HG03196 (cell line): ENCODE results near the gene VOPP1.

Experiments used
- ATAC-seq: cut with Tn5 transposase; IDR thresholded peaks from one replicate; pipeline ENCODE4 v1.9.1; 2021; ENCODE audit not compliant: unreplicated experiment

VOPP1 gene

DNA sequence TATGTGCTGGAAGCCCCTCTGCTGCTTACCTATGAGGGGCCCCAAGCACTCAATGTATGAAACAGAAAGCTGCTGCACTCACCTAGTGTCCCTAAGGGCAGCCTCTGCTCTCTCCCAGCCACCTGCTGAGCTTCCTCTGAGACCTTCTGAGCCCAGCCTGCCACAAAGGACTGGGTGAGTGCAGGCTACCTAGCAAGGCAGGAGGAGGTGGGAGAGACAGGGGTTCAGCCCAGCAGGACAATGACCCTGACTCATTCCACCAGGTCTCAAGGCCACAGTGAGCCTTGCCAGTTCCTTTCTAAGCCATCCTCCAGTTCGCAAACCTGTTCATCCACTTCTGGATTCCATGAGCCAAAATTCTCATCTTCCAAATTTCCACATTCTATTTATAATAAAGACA, 16.3 kb downstream of the VOPP1 start:
- no peak for ATAC-seq

DNA sequence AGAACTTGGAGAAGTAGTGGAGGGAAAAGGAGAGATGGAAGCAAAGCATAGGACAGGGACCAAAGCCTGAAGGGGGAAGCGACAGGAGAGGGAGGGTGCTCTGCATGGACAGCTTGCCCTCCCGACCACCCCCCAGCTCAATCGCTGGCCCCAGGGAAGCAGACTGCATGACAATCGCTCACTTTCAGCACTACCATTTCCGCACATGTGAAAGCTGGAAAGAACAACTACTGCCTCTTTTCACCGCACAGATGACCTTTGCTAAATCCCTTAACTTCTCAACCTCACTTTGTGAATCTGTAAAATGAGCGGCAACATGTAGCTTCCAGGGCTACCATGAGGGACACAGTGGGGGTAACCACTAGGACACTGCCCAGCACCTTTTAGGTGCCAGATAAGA, 17.1 kb downstream of the VOPP1 start:
- ATAC-seq: no peak

DNA sequence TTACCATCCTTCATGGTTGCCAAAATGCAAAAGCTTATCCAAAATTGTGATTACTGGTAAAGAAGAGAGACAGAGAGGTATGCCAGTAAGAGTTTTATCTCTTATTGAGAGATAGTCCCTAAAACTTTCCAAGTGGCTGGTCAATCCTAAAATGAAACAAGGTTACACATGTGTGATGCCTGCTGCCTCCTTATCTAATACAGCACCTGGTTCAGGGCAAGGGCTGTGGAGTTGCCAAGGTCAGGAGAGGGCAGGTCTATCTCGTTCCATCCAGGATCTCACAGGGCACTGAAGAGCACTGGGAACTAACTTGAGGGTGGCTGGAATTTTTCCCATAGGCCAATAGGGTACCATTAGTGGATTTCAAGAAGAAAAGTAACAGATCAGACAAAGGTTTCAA, 18.3 kb downstream of the VOPP1 start:
- ATAC-seq: no peak

DNA sequence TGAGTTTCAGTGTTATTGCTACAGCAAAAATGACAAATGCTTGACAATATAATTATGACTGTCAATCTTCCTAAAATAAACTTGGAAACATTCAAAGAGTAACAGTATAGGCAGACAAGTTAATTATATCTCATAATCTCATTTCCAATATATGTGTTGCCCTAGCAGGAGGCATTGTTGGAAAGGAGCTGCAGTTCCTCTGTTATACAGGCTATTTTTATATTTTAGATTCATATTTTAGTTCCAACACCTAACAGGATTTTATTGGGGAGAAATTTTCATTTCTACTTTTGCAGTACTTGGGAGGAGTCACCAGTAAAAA, 19.3 kb downstream of the VOPP1 start:
- no peak for ATAC-seq

DNA sequence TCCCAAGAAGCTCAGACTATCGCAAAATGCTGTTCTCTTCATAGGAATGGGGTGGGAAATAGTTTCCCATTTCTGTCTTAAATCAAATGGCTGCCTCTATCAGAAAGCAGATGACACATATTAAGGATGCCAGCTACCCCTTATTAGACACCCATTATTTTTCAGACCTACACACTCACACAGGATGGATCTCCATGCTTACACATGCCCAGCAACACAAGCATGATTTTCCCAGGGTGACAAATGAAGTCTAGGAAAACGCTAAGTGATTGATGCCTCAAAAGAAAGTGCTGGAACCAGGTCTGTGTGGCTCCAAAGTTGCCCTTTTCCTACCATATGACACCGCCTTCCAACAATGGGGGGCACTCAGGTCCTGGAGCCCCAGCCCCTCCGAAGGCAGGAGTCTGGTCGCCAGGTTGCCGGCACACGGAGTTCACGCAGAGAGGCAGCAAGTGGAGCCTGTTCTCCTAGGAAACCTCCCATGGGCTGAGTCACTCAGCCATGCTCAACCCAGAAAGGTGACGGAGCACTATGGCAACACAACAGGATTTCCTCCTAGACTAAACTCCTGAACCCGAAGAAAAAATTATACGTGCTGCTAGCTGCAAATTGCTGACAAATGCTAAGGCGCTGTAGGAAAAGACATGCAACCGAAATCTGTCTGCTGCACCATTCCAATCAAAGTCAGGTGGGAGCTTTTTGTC, 19.8 kb downstream of the VOPP1 start:
- no peak for ATAC-seq

DNA sequence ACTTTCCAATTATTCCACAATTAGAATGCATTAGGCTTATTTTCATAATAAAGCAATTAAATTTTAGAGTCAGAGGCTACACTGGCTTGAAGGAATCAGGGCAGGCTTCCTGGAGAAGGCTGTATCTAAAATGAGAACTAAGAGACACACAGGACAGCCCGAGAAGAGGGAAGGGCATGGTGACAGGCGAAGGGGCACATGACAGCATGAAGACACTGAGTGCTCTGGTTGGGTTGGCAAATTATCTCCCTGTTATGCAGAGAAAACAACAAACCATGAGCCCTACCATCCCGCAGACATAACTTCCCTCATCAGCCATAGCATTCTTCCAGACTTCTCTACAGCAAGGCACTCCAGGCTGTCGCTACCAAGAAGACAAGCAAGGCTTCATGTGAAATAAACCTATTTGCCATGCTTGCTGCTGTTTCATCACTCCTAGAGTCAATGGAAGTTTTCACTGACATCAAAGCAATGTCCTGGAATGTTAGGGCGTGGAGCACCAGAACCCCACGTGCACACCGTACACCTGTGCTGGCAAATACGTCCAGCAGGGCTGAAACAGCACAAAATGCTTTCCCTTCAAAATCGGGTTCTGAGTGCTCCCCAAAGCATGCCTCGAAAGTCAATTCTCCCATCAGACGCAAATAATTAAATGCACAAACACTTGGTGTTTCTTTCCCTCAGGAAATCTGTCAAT, 21.3 kb downstream of the VOPP1 start:
- ATAC-seq: no peak

DNA sequence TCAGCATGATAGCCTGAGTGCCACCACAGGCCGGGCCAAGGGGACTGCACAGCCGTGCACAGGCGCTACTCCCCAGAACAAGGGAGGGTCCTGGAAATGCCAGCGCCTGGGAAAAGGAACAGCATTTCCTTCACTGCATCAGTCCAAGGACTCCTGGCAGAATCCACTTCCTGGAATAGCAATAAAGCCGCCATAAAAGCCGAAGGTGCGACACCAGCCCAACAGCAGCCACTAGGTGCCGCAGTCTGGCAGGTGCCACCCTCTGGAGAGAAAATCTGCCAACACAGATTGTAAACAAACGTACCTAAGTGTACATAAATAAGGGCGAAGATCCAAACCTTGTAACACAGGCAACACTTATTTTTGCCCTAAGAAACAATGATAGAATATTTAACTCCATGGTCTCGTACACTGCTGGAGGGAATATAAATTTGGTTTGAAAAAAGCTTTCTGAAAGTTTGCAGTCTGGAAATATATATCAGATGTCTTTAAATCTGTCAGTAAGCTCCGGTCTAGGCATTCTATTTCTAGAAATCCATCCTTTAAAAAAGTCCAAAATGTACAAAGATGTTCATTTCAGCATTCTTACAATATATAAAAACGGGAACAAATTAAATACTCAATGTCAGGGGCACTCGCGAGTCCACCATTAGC, 22.2 kb downstream of the VOPP1 start:
- ATAC-seq: no peak

DNA sequence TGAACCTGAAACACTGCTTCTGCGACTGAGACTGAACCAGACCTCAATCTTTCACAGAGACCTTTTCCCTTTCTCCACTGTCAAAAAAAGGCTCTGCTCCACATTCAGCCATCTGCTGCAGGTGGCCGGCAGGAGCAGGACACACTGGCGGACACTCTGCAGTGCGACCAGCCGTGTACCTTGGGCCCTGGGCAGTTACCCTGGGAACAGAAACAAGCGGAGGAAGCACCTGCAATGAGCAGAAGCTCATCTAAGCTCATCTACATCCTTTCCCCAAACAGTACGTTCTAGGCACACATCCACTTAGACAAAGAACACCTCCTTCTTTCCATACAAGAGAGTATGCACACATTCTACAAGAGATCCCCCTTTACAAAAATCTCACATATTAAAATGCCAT, 22.8 kb downstream of the VOPP1 start:
- peak; percentile 33 for ATAC-seq

DNA sequence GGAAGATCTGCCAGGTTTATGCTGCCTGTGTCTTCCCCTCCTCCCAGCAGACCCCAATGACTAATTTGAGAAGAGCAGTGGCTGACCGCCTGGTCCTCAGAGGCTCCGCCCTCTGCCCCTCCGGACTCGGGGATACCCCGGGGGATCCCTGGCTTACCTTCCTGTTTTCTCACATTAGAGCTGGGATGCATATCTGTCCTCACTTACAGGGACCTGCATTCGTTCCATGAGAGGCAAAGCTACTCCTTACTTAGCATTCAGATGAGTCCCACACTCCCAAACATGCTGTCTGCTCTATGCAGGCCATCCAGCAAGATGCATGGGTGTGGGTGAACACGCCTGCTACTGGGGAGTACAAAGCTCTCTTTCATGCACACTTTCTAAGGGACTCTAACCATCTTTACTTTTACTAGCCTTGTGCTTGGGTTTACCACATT, 24.0 kb downstream of the VOPP1 start:
- peak; percentile 44 for ATAC-seq

DNA sequence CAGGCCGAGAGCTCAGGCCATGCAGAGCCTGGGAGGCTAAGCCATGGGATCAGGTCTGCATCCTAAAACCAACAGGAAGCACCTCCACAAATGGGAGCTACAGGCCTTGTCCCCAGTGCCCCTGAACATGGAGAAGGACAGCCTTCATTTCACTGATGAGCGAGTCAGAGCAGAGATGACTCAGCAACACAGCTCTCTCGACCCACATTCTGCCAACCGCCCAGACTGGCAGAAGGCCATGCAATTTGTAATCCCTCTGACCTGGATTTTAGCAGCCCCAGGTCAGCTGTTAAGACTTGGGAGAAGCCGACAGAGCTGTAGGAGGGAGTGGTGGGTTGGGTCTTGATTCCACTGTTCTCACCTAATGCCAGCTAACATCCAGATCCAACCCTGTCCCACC, 25.5 kb downstream of the VOPP1 start:
- peak; percentile 44 for ATAC-seq

DNA sequence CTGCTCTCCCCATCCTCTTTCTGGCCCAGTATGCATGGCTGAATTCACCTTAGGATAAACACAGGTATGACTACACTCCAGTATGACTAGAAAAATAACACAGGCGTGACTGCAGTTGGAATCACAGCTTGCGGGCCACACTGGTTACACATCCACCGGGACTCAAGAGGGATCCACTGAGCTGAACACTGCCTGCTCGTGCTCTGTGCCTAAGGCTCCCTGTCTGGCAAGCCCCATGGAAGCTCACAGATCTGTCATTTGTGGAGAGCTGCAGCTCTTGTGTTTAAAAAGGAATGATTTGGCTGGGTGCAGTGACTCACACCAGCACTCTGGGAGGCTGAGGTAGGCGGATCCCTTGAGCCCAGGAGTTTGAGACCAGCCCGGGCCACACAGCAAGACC, 26.8 kb downstream of the VOPP1 start:
- ATAC-seq: no peak

DNA sequence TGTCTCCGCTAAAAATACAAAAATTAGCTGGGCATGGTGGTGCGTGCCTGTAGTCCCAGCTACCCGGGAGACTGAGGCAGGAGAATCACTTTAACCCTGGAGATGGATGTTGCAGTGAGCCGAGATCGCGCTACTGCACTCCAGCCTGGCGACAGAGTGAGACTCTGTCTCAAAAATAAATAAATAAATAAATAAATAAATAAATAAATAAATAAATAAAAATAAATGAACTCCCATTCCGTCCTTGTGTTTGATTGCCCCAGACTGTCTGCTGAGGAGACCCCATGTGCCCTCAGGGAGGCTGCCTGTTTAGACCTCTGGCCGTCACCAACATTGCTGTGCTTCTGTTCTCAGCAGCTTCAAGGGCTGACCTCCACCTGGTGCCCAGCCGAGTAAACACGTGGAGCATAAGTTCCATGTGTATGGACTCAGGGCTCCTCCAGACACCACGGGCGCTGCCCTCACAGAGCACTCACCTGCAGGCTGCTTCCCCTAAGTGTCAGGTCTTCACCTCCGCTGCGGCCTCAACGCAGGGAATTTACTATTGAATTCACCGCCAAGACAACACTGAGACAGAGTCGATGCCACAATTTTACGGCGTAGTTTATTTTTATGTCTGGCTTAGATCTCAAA, 32.0 kb downstream of the VOPP1 start:
- ATAC-seq: no peak

DNA sequence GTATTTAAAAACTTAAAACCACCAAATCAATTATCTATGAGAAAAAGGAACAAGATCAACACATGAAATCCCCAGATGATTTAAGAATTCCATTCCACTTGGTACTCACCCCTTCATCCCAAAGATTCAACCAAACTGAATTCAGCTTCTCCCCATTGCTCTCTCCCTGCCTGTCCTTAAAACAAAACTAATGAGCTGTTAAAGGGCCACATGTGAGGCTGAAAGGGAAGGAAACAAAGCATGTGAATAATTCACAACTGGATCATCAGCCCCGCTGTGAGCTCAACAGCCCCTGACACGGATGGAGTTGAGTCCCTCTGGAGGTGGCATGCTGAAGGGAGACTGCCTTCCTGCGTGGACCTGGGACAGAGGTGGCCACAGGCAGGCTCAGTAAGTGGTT, 32.9 kb downstream of the VOPP1 start:
- no peak for ATAC-seq

DNA sequence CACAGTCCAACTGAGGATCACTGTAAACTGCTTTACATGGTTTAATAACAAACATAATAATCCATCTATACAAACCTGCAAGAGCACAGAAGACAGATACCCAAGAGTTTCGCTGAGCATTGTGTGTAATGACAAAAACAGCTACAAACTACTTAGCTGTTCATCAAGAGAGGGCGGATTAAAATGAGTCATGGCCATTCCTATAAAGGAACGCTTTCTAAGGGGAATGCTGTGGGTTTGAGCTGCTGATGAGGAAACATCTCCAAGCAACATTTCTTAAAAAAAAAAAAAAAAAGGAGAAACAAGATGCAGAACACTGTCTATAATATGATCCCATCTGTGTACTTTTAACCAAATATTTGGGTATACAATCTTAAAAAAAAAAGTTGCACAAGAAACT, 33.8 kb downstream of the VOPP1 start:
- no peak for ATAC-seq

DNA sequence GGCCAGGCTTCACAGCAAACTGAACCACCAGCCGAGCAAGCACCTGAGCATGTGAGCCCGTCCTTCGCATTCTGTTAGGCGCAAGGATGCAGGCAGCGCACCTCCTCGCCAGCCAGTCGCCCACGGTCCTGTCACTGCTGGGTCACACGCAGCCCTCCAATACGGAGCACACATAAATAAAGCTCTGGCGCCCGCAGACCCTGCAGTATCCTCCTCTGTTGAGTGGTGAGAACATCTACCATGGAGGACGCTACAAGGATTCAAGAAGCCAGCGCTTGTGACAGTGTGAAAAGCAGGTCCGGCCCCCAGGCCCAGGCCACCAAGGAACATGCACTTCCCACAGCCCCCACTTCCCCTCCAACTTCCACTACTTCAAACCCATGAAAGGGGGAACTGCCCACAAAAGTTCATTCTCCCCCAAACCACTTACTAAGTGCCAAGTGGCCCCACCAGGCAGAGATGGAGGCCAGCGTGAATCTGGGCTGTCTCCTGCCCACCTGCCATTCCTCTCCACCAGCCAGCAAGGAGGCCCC, 34.8 kb downstream of the VOPP1 start:
- no peak for ATAC-seq

DNA sequence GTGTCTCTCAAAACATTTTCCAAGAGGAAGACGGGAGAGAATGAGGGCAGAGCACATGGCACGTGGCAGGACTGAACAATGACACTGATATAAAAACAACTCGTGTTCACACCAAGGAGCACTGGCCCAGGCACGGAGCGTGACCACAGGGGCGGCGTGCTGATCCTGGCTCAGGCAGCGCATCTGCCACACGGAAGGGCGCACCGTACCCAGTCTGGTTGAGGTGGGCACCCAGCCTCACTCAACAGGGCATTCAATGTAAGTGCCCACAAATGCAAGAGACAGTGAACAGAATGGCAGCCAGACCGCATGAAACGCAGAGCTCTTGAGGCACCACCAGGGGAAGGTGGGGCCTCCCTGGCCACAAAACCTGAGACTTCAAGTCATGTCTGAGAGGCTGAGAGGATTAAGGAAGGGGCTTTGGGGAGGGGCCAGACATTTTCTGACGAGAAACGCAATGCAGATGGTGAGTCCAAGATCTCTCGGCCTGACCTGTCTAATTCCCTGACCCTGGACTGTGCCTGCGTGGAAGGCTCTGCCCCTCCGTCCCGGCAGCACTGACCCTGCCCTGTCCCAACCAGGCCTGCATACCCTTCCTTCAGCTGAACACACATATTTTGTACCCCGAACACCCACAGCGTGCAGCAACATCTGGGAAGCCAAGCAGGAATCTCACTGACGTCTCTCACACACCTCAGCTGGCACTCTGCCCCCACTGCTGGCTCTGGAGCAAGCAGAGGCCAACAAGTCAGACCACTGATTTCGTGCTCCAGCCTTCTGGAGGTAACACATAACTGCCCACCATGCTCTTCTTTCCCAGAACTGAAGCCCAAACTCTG, 35.5 kb downstream of the VOPP1 start:
- no peak for ATAC-seq

DNA sequence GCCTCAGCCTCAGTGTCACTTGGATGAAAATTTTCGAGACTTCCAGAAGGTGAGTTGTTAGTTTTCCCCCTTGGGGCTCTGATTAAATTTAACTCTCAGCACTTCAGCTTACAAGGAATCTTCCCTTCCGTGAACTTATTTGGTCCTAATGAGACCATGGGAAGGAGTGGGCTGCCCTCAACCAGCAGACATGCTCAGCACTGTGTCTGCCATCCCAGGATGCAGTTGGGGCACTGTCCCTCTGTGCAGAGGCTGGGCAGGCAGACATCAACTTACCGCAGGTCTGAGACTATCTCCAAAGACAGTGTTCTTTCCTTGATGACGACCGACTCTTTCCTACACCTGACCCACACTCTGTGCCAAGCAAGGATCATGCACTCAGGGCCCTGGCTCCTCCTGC, 36.7 kb downstream of the VOPP1 start:
- no peak for ATAC-seq

DNA sequence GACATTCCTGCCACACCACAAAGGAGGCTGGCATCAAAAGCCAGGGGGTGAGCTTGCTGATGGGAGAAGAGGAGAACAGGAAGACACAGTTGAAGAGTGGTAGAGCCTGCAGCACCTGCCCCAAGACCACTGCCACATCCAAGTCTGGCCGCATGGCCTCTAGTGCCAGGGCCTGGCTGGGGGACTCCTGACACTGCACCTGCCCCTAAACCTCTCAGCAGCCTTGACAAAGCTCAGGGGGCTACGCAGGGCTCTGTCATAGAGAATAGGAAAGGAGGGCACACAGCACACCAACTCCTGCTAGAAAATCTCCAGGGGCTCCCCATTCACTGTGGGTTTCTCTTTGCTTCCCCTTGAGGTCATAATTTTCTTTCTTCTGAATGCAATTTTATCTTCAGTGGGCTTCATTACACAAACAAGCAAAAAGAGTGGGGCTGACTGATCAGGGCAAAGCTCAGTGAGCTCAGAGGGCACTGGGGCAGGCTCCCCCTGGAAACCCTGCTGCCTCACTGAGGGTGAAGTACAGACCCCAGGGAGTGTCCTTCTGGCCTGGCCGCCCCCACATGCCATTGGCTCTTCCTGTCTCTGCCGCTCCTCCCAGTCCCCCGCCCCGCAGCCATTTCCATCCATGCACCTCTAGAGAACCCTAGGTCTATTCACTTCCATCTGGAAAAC, 37.2 kb downstream of the VOPP1 start:
- no peak for ATAC-seq

DNA sequence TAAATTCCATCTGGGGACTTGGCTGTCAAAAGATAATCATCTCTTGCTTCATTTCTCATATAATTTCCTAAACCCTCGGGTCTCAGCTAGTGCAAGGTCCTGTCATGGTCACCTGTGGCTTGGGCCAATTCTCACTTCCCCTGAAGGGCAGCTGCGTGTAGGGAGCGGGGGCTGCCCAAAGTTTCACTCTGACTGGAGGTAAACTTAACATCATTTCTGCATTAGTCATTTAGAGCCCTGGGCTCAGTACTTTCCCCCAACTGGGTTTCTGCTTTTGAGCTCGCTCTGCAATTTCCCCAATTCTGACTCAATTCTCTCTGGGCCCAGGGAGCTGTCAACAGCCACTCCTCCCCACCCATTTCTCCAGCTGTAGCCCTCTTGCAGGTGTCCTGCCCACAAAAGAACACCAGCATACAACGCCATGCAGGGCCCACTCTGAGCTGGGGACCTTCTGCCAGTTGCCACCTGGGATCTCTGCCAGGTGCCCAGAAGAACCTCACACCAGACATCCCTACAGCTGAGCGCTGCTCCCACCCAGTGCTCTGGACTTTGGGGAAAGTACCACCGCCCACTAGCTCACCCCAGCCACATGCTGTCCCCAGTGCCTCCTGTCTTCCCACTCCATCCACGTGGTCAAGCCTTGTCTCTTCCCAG, 37.9 kb downstream of the VOPP1 start:
- peak; percentile 69 for ATAC-seq

DNA sequence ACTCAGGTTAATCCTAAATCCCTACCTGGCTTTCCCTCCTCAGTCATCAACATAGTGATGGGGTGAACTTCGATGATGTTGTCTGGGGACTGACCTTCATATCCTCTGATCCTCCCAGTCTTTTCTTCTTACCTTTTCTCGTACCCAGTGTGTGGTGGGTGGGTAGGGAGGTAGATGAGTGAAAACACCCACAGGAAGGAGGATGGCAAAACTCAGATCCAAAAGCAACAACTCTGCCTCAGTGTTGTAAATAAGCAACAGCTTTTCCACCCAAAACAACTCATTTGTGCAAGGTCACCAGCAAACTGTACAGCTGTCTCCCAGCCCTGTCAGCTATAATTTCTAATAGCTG, 38.6 kb downstream of the VOPP1 start:
- ATAC-seq: no peak
